GM12878 (cell line): ENCODE data around the gene LTBP3. TPM values are rescaled to one million over a fixed set of nuclear protein-coding genes. Genes with fewer than 3 reads are reported as not detected.

Source experiments
- BCLAF1 ChIP-seq: fragments of 450-650 bp; IDR thresholded peaks from 2 replicates; pipeline ENCODE4 v1.6.1; 2017; ENCODE audit warnings: antibody characterized with exemption, mild to moderate bottlenecking, moderate library complexity
- BHLHE40 ChIP-seq, 2 experiments: fragments of 450-650 bp in 1 of 2; IDR thresholded peaks; 2 replicates each; pipeline ENCODE4 v1.6.1; 2011 to 2017; ENCODE audit warnings: low read depth in 2 of 2, borderline replicate concordance in 1 of 2, improper control_type of control experiment in 1 of 2, low read length in 1 of 2, mild to moderate bottlenecking in 1 of 2
- CBFB ChIP-seq: IDR thresholded peaks from 2 replicates; pipeline ENCODE4 v1.6.1; 2016; ENCODE audit warnings: antibody characterized with exemption, low read depth
- GABPA ChIP-seq: IDR thresholded peaks from 2 replicates; pipeline ENCODE4 v1.6.1; 2014; ENCODE audit warnings: antibody characterized with exemption, low read depth, mild to moderate bottlenecking, inconsistent platforms
- KLF5 ChIP-seq: fragments of 450-650 bp; IDR thresholded peaks from 2 replicates; pipeline ENCODE4 v1.6.1; 2014; ENCODE audit warnings: mild to moderate bottlenecking; ENCODE audit not compliant: partially characterized antibody
- LARP7 ChIP-seq: fragments of 450-650 bp; IDR thresholded peaks from 2 replicates; pipeline ENCODE4 v1.6.1; 2017; ENCODE audit warnings: mild to moderate bottlenecking
- NFIC ChIP-seq: IDR thresholded peaks from 2 replicates; pipeline ENCODE4 v1.6.1; 2012; ENCODE audit warnings: low read depth, mild to moderate bottlenecking, inconsistent platforms, low read length, moderate library complexity
- PBX3 ChIP-seq: IDR thresholded peaks from 2 replicates; pipeline ENCODE4 v1.6.1; 2011; ENCODE audit warnings: mild to moderate bottlenecking, low read depth, low read length, moderate library complexity; ENCODE audit not compliant: insufficient replicate concordance
- POU2F2 ChIP-seq: IDR thresholded peaks from 3 replicates; pipeline ENCODE4 v1.6.1; 2011; ENCODE audit warnings: low read depth, mild to moderate bottlenecking, low read length, borderline replicate concordance
- RELA ChIP-seq: fragments of 450-650 bp; IDR thresholded peaks from 2 replicates; pipeline ENCODE4 v1.8.0; 2014; ENCODE audit warnings: borderline replicate concordance; ENCODE audit not compliant: partially characterized antibody
- SMAD1 ChIP-seq: fragments of 450-650 bp; IDR thresholded peaks from 2 replicates; pipeline ENCODE4 v1.6.1; 2018; ENCODE audit warnings: mild to moderate bottlenecking, low read depth; ENCODE audit not compliant: partially characterized antibody
- ZNF384 ChIP-seq: IDR thresholded peaks from 2 replicates; pipeline ENCODE4 v1.6.1; 2012; ENCODE audit warnings: low read depth, mild to moderate bottlenecking, low read length, improper control_type of control experiment, borderline replicate concordance
- ZNF622 ChIP-seq: fragments of 450-650 bp; IDR thresholded peaks from 2 replicates; pipeline ENCODE4 v1.6.1; 2017; ENCODE audit warnings: mild to moderate bottlenecking, inconsistent platforms
- polyA plus RNA-seq, 11 experiments: library from polyadenylated mRNA; depleted of rRNA in 4 of 11; unstranded in 6 of 11; stranded (reverse) in 5 of 11; fragments of >200 nt; fragmentation: Nextera tagmentation in 4 of 11; fragmentation: Illumina TruSeq in 1 of 11; extraction: Ambion mirVana in 4 of 11; extraction: Trizol in 1 of 11; gene quantifications; 1 replicate in 1 of 11; 2 replicates in 10 of 11; pipeline versions ENCODE4 v1.2.1 to v1.2.3, GENCODE V29; 2011 to 2016; ENCODE audit warnings: inconsistent platforms in 2 of 11, missing spikeins in 2 of 11, low read depth in 1 of 11
- total RNA-seq, 4 experiments: library from RNA; depleted of rRNA in 3 of 4; stranded (reverse); fragments of >200 nt in 3 of 4; fragmentation: Illumina TruSeq in 1 of 4; extraction: Trizol in 1 of 4; gene quantifications; 2 replicates each; pipeline versions ENCODE4 v1.2.1 to v1.2.3, GENCODE V29; 2013 to 2021
- TF ChIP-seq, protein P1 (sequence below): fragments of 450-650 bp; formaldehyde crosslinking; IDR thresholded peaks from 2 replicates; pipeline ENCODE4 v1.4.0; 2022; ENCODE audit warnings: mild to moderate bottlenecking, moderate library complexity
- TF ChIP-seq, protein P2 (sequence below): fragments of 450-650 bp; IDR thresholded peaks from 2 replicates; pipeline ENCODE4 v1.6.1; 2017; ENCODE audit warnings: low read depth, mild to moderate bottlenecking, moderate library complexity
- TF ChIP-seq, protein P3 (sequence below), 3 experiments: IDR thresholded peaks in 2 of 3; conservative IDR thresholded peaks in 1 of 3; 2 replicates each; pipeline ENCODE4 v1.5.1; 2011; ENCODE audit warnings: low read depth in 3 of 3, low read length in 3 of 3, mild to moderate bottlenecking in 3 of 3, control low read depth in 2 of 3, moderate library complexity in 2 of 3, inconsistent platforms in 1 of 3, mixed read lengths in 1 of 3; ENCODE audit not compliant: control insufficient read depth in 2 of 3, insufficient read depth in 1 of 3; ENCODE audit errors: extremely low read depth in 1 of 3

LTBP3 gene
- total and polyA plus RNA-seq, 10 of the 15 experiments (the other 5 are each of a cell fraction or from before 2014, with no cell fraction given): 2.2 to 12.2 (median 6.2) TPM; not detected in 2

GRCh38 chr11:65503949-65504673 is 54.0 kb downstream of the LTBP3 start (continued):
- TF ChIP-seq, protein P1, sequence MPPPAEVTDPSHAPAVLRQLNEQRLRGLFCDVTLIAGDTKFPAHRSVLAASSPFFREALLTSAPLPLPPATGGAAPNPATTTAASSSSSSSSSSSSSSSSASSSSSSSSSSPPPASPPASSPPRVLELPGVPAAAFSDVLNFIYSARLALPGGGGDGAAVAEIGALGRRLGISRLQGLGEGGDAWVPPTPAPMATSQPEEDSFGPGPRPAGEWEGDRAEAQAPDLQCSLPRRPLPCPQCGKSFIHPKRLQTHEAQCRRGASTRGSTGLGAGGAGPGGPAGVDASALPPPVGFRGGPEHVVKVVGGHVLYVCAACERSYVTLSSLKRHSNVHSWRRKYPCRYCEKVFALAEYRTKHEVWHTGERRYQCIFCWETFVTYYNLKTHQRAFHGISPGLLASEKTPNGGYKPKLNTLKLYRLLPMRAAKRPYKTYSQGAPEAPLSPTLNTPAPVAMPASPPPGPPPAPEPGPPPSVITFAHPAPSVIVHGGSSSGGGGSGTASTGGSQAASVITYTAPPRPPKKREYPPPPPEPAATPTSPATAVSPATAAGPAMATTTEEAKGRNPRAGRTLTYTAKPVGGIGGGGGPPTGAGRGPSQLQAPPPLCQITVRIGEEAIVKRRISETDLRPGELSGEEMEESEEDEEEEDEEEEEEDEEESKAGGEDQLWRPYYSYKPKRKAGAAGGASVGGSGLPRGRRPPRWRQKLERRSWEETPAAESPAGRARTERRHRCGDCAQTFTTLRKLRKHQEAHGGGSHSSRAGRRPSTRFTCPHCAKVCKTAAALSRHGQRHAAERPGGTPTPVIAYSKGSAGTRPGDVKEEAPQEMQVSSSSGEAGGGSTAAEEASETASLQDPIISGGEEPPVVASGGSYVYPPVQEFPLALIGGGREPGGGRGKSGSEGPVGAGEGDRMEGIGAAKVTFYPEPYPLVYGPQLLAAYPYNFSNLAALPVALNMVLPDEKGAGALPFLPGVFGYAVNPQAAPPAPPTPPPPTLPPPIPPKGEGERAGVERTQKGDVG (CRISPR knock-in tag): no peak; the same call in 1 of the 2 replicates
- TF ChIP-seq GABPA (no peak), KLF5 (no peak), PBX3 (peak; percentile 5), BHLHE40 (IDR thresholded peaks at IDR 0.05; ENCODE audit: borderline replicate concordance in 1 of 2, low read depth in 2 of 2, low read length in 1 of 2) (0 out of 4 replicates have a peak, but pooled peaks of 1 of the 2 experiments have one; percentile 29), ZNF622 (no peak), CBFB (peak; percentile 30), SMAD1 (peak; percentile 90), ZNF384 (0 out of 2 replicates have a peak, but pooled peaks have one; percentile 43), NFIC (peak; percentile 56; the same call in 1 of the 2 replicates), RELA (no peak), POU2F2 (peak; percentile 72), BCLAF1 (peak; percentile 48), LARP7 (peak; percentile 53; the same call in 1 of the 2 replicates)
- TF ChIP-seq, protein P2, sequence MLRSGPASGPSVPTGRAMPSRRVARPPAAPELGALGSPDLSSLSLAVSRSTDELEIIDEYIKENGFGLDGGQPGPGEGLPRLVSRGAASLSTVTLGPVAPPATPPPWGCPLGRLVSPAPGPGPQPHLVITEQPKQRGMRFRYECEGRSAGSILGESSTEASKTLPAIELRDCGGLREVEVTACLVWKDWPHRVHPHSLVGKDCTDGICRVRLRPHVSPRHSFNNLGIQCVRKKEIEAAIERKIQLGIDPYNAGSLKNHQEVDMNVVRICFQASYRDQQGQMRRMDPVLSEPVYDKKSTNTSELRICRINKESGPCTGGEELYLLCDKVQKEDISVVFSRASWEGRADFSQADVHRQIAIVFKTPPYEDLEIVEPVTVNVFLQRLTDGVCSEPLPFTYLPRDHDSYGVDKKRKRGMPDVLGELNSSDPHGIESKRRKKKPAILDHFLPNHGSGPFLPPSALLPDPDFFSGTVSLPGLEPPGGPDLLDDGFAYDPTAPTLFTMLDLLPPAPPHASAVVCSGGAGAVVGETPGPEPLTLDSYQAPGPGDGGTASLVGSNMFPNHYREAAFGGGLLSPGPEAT: peak; percentile 42
- TF ChIP-seq, protein P3, sequence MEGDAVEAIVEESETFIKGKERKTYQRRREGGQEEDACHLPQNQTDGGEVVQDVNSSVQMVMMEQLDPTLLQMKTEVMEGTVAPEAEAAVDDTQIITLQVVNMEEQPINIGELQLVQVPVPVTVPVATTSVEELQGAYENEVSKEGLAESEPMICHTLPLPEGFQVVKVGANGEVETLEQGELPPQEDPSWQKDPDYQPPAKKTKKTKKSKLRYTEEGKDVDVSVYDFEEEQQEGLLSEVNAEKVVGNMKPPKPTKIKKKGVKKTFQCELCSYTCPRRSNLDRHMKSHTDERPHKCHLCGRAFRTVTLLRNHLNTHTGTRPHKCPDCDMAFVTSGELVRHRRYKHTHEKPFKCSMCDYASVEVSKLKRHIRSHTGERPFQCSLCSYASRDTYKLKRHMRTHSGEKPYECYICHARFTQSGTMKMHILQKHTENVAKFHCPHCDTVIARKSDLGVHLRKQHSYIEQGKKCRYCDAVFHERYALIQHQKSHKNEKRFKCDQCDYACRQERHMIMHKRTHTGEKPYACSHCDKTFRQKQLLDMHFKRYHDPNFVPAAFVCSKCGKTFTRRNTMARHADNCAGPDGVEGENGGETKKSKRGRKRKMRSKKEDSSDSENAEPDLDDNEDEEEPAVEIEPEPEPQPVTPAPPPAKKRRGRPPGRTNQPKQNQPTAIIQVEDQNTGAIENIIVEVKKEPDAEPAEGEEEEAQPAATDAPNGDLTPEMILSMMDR (IDR thresholded peaks at IDR 0.05 in 2 of 3, conservative IDR thresholded peaks at IDR 0.05 in 1 of 3; ENCODE audit: control insufficient read depth in 2 of 3, extremely low read depth in 1 of 3, insufficient read depth in 1 of 3, low read depth in 3 of 3, low read length in 3 of 3): no peak
